HG03571 (cell line): ENCODE data around the gene MSANTD3.

Experiments
- ATAC-seq: cut with Tn5 transposase; IDR thresholded peaks from one replicate; pipeline ENCODE4 v1.9.1; 2021; ENCODE audit not compliant: unreplicated experiment

MSANTD3 gene

DNA sequence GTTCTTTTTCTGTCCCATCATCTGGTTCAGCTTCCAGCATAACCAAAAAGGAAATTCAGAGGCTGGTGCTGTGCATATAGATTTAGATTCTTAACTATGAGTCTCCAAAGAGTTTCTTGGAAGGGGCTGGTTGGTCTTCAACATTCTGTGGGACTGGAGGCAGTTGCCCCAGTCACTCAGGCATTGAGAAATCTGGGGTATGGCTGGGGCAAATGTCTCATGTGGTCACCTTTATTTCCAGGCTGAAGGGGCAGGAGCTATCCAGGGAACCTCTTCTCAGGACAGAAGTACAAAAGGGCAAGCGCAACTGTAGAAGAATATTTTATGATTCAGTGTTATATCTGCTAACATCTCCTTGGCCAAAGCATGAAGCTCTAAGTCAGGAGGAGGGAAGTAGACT is 30.6 kb downstream of the MSANTD3 start:
- no peak for ATAC-seq

DNA sequence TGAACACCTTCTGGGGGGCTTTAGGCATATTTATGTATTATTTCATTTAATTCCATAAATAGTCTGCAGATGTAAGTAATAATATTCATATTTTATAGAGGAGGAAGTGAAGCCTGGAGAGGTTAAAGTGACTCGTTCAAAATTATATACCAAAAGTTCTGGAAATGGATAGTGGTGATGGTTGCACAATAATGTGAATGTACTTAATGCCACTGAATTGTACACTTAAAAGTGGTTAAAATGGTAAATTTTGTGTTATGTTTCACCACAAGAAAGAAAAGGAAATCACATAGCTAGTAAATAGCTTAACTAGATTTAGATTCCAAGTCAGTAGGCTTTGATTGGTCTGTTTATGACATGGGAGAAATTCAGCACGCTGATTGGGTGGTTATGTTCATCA is 33.0 kb downstream of the MSANTD3 start:
- no peak for ATAC-seq

DNA sequence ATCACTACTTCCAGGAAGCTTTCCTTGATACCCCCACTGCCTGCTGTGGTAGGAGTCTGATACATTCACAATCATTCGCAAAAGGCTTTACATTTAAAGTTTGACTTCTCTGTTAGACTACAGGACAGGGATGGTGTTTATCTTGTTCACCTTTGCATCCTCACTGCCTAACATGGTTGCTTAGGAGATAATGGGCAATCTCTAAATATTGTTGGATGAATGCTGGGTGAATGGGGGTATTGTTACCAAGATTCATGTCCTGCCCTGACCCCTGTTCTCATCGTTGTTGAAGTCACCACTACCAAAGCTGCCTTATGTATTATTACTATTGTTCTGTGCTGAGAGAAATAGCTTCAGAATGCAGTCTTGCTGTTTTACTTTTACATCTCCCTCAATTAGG is 38.3 kb downstream of the MSANTD3 start:
- ATAC-seq: no peak

DNA sequence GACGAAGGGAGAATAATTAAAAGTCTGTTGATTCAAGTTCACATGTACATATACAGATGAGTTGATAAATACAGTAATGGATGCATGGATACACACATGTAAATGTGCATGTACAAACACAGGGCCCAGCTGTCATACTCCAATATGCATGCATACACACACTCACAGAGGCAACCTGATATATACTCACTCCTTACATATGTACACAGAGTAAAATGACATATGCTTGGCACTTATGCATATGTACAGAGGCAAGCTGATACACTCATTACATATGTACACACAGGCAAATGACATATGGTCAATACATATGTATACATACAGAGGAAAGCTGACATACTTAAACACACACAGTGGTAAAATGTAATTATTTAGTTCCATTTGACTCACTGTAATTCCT is 38.8 kb downstream of the MSANTD3 start:
- ATAC-seq: no peak

DNA sequence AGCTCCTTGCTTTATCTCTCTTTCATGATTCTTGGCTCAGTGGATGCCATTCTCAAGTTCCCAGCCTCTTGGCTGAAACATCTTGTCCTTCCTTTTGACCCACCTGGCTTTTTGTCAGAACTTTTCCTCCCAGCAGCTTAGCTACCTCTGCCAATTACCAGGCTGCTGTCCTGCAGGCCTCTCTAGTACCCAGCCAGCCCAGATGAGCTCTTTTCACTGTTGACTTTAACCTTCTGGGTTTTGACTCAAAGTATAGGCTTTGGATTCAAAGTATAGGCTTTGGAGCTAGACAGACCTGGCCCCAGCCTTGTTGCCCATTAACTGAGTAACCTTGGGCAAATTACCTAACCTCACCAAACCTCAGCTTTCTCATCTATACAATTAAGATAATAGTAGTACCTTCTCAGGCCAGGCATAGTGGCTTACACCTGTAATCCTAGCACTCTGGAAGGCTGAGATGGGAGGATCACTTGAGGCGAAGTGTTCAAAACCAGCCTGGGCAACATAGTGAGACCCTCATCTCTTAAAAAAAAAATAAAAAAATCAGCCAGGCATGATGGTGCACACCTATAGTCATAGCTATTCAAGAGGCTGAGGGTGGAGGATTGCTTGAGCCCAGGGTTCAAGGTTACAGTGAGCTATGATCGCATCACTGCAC is 39.4 kb downstream of the MSANTD3 start:
- no peak for ATAC-seq

DNA sequence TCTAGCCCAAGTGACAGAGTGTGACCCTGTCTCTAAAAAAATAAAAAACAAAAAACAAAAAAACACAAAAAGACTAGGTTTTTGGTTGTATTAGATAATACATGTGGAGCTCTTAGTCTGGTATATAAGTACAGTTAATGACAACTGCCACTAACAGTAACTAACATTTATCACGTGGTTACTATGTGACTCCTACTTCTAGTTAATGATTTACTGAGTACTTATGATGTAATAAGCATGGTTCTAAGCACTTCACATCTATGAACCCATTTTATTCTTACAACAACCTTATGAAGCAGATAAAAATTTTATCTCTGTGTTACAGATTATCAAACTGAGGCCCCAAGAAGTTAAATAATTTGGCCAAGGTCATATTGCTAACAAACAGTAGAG is 39.9 kb downstream of the MSANTD3 start:
- no peak for ATAC-seq

DNA sequence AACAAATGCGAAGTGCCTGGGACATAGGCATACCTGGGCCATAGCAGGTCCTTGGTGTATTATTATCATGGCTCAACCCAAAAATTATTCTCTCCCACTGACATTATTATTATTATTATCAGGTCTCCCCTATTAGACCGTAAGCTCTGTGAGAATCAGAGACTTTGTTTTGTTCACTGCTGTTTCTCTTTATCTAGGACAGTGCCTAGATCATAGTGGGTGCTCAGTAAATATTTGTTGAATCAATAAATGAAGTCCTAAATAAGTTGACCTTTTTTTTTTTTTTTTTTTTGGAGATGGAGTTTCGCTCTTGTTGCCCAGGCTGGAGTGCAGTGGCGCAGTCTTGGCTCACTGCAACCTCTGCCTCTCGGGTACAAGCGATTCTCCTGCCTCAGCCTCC is 41.1 kb downstream of the MSANTD3 start:
- no peak for ATAC-seq

DNA sequence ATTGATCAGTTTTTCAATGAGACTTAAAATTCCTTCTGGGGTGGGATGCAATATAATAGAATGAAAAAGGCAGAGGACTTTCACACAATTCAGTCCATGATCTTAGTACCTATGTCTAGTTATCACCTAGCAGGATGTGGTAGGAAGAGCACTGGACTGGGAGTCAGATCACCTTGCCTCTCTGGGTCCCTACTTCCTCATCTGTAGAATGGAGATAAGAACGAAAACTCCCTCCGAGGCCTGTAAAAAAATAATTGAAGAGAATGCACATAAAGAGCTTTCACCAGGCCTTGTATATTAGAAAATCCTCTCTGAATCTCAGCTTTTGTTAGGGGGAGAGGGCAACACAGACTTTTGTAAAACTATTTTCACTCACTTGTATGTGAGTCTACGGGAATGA is 45.3 kb downstream of the MSANTD3 start:
- no peak for ATAC-seq

DNA sequence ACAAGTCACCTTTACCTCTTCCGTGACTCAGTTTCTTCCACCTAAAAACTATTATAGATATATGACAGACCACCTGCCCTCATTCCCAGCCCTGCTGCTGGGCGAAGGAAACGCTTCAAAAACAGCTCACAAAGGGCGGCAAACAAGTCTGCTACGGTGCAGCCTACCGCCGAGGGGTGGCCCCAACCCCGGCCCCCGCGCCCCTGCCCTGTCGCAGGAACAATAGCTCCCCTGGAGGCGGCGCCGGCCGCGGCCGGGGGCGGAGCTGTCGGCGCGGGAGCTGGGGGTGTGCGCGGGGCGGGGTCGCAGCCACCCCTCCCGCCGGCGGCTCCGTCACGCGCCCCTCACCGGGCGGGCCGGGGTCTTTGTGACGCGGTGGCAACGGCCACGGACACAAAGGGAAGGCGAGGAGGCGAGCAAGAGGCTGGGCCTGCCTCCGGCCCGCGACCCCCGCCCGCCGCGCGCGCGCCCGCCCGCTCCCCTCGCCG is 45.9 kb downstream of the MSANTD3 start, which contains the start of gene TMEFF1:
Gene TMEFF1 (plus strand): TSS at position 362 of the 488 bp plus-strand sequence. CDS start 396 bp downstream, outside the sequence.
- ATAC-seq: no peak

DNA sequence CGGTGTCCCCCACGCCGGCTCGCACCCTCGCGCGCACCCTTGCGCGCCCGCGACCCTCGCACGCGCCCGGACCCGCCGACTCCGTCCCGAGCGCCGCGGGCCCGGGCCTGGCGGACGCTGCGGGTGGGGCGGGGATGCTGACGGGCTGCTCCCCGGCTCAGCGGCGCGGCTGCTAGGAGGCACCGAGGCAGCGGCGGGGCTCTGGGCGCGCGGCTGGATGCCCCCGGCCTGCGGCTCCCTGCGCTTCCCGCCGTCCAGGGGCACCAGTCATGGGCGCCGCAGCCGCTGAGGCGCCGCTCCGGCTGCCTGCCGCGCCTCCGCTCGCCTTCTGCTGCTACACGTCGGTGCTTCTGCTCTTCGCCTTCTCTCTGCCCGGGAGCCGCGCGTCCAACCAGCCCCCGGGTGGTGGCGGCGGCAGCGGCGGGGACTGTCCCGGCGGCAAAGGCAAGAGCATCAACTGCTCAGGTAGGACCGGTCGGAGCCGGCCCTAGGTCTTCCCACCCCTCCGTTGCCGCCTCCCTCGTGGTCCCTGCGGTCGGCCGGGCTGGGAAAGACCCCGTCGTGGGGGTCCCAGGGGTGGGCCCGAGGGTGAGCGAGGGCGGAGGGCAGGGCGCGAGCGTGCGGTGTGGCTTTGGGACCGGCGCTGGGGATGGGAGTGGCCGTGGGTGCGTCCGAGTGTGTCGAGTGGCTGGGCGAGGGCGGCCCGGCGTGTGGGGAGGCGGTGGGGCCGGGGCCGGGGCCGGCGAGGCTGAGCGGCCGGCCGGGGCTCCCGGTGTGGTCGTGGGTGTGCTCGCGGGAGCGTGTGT is 46.5 kb downstream of the MSANTD3 start:
- peak; percentile 49 for ATAC-seq

DNA sequence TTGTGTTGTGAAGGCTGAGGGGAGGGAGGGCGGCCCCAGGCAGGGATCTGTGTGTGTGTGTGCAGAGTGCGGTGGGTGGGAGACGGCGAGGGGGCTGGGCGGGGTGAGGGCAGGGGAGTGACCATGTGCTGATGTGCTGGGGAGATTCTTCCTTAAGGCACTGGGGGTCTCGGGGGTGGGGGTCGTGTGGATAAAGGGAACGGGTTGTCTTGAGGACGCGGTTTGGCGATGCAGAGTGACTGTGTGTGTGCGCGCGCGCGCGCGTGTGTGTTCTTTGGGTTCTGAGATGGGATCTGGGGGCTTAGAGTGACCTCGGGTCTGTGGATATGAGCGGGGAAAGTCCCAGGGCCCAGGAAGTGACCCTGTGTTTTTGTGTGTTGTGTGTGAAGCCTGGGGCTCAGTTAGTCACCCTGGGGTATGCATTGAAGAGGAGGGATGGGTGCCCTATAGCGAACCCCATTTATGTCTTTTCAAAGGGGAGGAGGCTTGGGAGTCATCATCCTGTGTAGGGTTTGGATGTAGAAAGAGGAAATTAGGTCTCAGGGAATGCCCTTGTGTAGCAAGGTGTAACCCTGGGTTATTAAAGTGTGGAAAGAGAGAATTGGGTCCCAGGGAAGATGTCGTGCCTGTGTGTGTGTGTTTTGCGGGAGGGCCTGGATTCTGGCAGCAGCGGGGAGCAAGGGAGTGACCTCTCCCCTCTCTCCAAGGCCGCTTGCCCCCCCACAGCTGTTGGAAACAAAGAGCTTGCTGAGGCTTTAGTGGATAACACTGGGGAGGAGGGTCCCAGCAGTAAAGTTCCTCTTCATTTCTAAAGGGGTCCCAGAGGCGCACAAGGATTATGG is 47.4 kb downstream of the MSANTD3 start:
- ATAC-seq: no peak

DNA sequence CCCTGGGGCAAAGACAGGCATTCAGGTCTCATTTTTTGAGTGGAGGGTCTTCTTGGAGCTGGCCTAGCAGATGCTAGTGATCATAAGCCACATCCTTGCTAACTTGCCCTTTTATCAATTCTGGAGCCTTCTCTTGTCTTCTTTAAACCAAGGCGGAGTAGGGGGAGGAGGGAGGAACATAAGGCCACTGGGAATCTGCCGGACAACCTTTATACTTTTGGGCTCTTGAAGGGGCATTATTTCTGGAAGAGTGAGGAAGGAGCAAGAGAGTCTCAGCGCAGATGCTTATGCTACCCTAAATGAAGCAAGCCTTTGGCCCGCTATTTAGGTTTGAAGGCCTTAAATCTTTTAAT is 48.0 kb downstream of the MSANTD3 start:
- ATAC-seq: no peak

DNA sequence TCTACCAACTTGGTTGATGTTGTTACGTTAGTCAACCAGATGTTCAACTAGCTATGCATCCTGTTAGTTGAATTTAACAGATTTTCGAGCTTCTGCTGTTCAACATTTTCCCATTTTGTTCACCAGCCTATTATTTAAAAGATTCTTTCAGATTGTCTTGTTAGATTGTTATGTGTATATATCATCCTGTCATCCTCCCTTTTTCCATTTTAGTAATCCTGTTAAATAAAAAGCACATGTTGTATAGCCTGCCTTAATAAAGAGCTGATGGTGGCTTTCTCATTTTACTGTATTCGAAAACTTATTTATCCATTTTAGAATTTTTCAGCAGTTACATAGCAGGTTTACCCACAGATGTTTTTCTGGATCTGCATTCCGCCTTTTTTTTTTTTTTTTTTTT is 50.3 kb downstream of the MSANTD3 start:
- no peak for ATAC-seq

DNA sequence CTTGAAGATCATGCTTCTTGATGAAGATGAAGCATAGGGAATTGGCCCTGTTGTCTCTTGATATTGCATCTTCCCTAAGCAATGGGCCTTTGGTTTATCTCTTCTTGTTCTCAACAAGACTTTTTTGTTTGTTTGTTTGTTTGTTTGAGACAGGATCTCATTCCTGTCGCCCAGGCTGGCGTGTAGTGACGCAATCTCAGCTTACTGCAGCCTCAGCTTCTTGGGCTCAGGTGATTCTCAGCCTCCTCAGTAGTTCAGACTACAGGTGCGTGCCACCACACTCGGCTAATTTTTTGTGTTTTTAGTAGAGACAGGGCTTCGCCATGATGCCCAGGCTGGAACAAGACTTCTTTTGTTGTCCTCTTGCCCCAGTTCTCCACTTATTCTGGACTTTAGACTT is 51.2 kb downstream of the MSANTD3 start:
- no peak for ATAC-seq

DNA sequence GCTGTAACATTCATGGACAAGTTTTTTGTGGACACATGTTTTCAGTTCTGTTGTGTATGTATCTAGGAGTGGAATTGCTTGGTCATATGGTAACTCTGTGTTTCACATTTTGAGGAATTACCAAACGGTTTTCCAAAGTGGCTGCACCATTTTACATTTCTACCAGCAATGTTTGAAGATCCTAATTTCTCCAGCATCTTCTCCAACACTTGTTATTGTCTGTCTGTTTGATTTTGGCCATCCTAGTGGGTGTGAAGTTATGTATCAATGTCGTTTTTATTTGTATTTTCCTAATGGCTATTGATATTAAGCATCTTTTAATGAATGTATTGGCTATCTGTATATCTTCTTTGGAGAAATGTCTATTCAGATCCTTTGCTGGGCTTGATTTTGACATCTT is 52.9 kb downstream of the MSANTD3 start:
- no peak for ATAC-seq

DNA sequence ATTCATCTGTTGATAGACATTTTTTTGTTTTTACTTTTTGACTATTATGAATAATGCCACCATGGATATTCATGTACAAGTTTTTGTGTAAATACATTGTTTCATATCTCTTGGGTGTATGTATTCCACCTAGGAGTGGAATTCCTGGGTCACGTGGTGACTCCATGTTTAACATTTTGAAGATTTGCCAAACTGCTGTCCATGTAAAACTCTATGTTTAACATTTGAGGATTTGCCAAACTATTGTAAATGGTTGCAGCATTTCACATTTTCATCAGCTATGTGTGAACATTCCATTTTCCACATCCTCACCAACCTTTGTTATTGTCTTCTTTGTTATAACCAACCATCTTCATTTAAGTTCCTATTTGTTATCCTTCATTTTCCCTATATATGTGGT is 58.3 kb downstream of the MSANTD3 start:
- ATAC-seq: no peak

DNA sequence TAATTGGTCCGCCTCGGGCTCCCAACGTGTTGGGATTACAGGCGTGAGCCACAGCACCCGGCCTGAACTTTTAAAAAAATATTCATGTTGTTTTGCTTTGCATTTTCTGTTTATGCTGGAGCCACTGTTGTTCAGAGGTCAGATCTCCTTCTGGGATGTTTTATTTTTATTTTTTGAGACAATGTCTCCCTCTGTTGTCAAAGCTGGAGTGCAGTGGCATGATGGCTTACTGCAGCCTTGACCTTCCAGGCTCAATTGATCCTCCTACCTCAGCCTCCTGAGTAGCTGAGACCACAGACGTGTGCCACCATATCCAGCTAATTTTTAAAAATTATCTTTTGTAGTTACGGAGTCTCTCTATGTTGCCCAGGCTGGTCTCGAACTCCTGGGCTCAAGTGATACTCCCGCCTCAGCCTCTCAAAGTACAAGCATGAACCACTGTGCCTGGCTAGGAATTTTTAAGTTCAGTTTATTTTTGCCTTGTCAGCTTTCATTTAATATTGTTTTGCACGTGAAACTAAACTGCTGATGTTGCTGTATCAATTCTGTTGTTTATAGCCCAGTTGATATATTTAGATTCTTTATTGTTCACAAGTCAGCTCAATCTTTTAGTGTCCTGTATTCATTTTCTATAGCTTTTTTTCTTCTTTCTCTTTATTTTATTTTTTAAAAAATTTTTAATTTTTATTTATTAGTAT is 59.7 kb downstream of the MSANTD3 start:
- ATAC-seq: no peak

DNA sequence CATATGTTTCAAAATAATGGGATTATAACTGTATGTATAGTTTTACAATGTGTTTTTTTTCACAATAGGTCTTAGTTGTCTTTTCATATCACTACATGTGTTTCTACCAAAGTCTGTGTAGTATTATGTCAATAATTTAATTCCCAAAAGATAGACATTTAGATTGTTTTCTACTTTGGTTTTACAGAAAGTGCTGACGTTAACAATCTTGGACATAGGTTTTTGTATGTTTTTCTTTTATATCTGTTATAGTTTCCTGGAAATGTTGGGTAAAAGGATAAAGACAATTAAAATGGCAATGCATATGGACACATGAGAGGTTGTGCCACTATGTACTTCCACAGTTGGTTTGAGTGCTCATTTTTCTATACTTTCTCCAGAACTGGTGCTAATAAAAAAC is 61.2 kb downstream of the MSANTD3 start:
- ATAC-seq: no peak

DNA sequence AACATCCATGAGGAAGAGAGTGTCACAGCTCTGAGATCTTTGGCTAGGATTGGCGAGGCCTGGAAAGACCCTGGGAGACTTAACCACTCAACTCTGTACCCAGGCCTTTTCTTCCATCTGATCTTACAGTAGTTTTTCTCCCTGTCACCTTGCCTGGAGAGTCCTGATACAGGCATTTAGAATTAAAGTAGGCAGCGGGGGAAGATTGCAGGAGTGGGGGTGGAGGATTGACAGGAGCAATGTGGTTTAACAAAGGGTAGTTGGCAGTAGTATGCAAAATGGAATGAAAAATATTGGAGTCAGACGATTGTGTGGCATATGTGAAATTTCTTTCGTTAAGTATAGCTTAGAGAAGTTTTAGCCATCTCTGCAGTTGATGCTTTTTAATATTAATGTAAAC is 62.9 kb downstream of the MSANTD3 start:
- ATAC-seq: no peak

DNA sequence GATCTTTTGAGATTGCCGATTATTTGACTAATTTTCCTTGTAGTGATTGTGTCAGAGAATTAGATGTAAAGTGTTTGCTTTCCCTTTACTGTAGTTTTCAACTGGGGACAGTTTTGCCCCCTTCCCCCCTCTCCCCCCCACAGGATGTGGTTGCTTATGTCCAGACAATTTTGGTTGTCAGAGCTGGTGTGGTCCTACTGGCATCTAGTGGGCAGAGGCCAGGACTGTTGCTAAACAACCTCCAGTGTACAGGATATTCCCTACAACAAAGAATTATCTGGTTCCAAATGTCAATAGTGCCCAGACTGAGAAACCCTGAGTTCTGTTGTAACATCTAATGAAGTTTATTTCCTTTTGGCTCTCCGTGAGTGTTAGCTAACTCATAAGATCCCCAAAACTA is 66.0 kb downstream of the MSANTD3 start:
- no peak for ATAC-seq

DNA sequence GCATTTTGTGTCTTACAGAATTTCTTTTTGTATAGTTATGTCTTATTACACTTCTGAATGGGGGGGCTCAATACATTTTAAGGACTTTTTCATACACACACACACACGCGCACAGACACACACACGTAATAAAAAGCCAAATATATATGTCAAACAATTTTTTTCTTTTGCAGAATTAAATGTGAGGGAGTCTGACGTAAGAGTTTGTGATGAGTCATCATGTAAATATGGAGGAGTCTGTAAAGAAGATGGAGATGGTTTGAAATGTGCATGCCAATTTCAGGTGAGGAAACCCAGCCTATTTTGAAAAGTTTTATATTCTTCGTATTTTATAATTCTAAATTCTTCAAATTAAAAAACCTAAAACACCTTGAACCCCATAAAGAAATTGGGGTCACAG is 71.6 kb downstream of the MSANTD3 start:
- ATAC-seq: no peak
